GM20000 (cell line): Measurements from ENCODE around the gene TRAF3IP3.

ENCODE experiments used
- DNase-seq: peaks from one replicate; pipeline ENCODE4 v3.0.0; 2012; ENCODE audit warnings: low spot score
- TF ChIP-seq, protein P1 (sequence below): IDR thresholded peaks from 2 replicates; pipeline ENCODE4 v1.5.1; 2012; ENCODE audit warnings: mild to moderate bottlenecking, control low read depth; ENCODE audit errors: extremely low read depth, missing control alignments

TRAF3IP3 gene

DNA sequence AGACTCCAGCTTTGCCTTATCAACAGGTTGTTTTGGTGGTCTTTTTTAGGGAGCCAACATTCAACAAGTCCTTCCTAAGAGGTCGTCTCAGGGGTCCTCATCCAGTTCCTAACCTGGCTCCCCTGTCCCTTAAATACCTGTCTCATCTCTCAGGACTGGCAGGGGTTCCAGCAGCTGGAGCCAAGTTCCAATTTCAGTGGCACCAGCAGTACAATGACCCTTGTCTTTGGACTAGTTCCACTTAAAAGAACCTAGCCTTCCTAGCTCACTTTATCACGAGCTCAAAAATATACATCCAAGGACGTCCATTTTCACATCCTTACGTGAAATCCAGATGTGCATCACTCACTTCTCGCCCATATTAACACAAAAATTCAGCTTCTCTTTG, 18.7 kb upstream of the TRAF3IP3 start:
- TF ChIP-seq, protein P1, sequence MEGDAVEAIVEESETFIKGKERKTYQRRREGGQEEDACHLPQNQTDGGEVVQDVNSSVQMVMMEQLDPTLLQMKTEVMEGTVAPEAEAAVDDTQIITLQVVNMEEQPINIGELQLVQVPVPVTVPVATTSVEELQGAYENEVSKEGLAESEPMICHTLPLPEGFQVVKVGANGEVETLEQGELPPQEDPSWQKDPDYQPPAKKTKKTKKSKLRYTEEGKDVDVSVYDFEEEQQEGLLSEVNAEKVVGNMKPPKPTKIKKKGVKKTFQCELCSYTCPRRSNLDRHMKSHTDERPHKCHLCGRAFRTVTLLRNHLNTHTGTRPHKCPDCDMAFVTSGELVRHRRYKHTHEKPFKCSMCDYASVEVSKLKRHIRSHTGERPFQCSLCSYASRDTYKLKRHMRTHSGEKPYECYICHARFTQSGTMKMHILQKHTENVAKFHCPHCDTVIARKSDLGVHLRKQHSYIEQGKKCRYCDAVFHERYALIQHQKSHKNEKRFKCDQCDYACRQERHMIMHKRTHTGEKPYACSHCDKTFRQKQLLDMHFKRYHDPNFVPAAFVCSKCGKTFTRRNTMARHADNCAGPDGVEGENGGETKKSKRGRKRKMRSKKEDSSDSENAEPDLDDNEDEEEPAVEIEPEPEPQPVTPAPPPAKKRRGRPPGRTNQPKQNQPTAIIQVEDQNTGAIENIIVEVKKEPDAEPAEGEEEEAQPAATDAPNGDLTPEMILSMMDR: no peak
- DNase-seq: no peak

GRCh38 chr1:209738270-209738669, 17.6 kb upstream of the TRAF3IP3 start:
- TF ChIP-seq, protein P1: no peak
- DNase-seq: no peak

GRCh38 chr1:209741193-209741592, 14.7 kb upstream of the TRAF3IP3 start:
- TF ChIP-seq, protein P1: no peak
- no peak for DNase-seq

DNA sequence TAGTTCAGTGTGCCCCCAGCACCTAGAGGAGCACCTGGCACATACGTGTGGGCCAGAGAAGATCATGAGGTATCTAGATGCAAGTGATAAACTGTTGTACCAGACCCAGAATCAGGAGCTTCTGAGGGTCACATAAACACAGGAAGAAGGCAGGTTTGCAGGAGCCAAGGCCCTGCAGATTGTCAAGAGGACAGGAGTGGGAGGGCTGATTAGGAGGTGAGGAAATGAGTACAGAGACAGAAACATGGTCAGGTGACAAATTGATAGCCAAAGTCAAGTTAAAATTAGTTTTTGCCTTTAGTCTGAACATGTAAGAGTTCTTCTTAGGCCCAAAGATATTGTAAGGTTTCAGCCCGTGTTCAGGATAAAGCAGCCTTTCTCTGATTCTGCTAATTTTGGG, 14.0 kb upstream of the TRAF3IP3 start:
- TF ChIP-seq, protein P1: no peak
- DNase-seq: no peak

- TF ChIP-seq, protein P1: no peak
- DNase-seq: no peak
These were observed 13.3 kb upstream of the TRAF3IP3 start for GRCh38 chr1:209742409-209743144.

DNA sequence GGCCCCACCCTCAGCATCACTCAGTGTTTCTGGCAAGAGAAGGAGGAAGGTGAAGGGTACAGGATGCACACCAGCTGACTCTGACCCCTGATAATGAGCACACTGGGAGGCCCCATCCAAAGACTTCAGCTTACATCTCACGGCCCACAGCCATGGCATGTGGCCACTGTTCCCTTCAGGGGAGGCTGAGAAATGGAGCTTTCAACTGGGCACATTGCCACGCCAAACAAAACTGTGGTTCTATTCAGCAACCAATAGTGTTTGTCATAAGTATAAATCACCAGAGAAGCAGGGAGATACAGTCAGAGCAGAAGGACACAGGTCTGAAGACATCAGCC, 12.7 kb upstream of the TRAF3IP3 start:
- DNase-seq: no peak
- TF ChIP-seq, protein P1: no peak

DNA sequence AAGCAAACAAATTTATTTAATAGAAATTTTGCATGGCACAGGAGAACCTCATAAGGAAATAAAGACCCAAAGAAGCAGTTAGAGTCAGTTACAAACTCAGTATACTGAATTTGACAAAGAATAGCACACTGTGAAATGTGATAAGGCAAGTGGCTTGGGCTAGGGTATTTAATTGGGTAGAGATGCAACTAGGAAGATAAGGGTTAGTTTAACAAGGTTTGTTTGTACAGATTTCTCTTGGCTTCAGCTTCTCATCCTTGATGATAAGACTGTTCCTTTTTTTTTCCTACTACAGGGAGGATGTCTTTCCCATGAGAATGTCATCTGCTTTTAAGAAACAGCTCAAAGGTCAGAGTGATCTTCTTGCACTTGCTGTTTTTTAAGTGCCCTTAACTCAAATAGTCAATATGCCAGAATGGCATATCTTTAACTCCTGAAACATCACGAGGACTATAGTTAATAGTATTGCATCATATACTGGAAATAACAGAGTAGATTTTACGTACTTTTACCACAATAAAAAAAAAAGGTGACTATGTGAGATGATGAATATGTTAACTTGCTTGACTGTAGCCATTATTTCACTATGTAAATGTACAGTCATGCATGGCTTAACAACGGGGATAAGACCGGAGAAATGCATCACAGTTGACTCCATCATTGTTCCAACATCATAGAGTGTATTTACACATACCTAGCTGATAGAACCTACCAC, 9.2 kb upstream of the TRAF3IP3 start:
- TF ChIP-seq, protein P1: no peak
- no peak for DNase-seq
